Measurements from ENCODE around the gene RAB44.

The RAB44 gene

GRCh38 chr6:36669002-36669401 lies 28.6 kb upstream of the RAB44 start:
- no peak for DNase-seq (ENCODE audit: low spot score)

DNA sequence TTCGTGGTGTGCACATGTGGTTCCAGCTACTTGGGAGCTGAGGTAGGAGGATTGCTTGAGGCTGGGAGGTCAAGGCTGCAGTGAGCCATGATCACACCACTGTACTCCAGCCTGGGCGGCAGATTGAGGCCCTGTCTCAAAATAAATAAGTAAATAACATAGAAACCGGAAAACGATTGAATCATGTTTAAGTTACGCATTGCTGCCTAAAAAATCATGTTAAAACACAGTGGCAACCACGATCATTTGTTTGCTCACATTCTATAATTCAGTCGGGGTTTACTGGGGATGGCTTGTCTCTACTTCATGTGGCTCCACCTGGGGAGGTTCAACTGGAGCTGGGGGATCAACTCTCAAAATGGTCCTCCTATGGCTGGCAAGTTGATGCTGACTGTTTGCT lies 27.4 kb upstream of the RAB44 start:
- no peak for DNase-seq (ENCODE audit: low spot score)

- no peak for DNase-seq (ENCODE audit: low spot score)
These were observed 25.8 kb upstream of the RAB44 start for GRCh38 chr6:36671687-36672375.

DNA sequence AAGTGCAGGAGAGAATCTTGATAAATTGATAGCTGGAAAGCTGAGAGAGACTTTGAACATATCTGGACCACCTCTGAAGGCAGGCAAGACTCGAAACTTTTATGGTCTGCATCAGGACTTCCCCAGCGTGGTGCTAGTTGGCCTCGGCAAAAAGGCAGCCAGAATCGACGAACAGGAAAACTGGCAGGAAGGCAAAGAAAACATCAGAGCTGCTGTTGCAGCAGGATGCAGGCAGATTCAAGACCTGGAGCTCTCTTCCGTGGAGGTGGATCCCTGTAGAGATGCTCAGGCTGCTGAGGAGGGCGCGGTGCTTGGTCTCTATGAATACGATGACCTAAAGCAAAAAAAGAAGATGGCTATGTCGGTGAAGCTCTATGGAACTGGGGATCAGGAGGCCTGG lies 23.7 kb upstream of the RAB44 start:
- no peak for DNase-seq (ENCODE audit: low spot score)

DNA sequence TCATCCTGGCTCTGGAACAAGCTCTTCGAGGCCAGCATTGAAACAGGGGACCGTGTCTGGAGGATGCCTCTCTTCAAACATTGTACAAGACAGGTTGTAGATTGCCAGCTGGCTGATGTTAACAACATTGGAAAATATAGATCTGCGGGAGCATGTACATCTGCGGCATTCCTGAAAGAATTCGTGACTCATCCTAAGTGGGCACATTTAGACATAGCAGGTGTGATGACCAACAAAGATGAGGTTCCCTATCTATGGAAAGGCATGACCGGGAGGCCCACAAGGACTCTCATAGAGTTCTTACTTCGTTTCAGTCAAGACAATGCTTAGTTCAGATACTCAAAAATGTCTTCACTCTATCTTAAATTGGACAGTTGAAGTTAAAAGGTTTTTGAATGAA lies 22.7 kb upstream of the RAB44 start:
- DNase-seq (ENCODE audit: low spot score), result no peak

- DNase-seq (ENCODE audit: low spot score), result peak; percentile 35
These were observed 21.2 kb upstream of the RAB44 start for GRCh38 chr6:36676141-36677058.

DNA sequence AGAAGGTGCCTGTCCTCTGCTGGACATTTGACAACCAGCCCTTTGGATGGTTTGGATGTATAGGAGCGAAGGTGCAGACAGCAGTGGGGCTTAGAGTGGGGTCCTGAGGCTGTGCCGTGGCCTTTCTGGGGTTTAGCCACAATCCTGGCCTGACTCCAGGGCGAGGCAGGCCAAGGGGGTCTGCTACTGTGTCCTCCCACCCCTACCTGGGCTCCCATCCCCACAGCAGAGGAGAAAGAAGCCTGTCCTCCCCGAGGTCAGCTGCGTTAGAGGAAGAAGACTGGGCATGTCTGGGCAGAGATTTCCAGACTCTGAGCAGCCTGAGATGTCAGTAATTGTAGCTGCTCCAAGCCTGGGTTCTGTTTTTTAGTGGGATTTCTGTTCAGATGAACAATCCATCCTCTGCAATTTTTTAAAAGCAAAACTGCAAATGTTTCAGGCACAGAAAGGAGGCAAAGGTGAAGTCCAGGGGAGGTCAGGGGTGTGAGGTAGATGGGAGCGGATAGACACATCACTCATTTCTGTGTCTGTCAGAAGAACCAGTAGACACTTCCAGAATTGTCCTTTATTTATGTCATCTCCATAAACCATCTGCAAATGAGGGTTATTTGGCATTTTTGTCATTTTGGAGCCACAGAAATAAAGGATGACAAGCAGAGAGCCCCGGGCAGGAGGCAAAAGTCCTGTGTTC lies 20.4 kb upstream of the RAB44 start:
- DNase-seq (ENCODE audit: low spot score), result no peak

- no peak for DNase-seq (ENCODE audit: low spot score)
These were observed 19.7 kb upstream of the RAB44 start for GRCh38 chr6:36677753-36678487.

- peak; percentile 78 for DNase-seq (ENCODE audit: low spot score)
These were observed 19.1 kb upstream of the RAB44 start, which contains the start of gene CDKN1A for GRCh38 chr6:36678488-36679042. Gene CDKN1A (plus strand): TSS chr6:36678714. CDS start chr6:36684102, 5,388 bp downstream.

- no peak for DNase-seq (ENCODE audit: low spot score)
These were observed 18.4 kb upstream of the RAB44 start for GRCh38 chr6:36679043-36679833.

DNA sequence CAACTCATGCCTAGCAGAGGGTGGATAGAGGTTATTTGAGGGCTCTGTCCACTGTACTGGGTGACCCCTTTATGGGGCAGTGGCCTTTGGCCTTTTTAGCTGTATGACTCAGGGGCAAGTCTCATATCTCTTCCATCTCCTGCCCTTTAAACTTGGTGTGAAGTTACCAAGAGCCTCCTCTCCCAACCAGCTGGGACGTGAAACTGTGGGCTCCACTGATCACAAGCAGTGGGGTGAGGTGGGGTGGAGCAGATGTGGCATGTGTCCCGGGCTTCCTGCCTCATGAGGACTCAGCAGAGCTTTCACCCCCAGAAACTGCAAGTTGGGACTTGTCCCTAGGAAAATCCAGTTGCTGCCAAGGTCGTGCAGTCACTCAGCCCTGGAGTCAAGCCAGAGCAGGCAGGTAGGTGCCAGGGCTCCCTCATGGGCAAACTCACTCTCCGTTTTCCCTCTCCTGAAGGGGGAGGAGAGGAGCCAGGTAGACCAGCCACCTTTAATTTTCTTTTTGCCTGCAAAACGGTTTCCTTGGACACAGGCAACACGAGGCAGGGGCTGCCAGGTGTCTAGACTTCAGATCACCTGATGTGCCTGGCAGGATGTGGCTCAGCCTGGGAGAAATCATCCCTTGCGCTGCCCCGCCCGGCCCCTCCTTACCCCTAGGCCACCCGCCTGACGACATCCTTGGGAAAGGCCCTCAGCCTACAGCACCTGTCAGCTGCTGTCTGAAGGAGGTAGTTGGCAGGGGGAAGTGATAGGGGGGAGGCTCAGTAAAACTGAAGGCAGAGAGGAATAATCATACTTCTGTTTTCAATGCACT lies 15.1 kb upstream of the RAB44 start:
- peak; percentile 79 for DNase-seq (ENCODE audit: low spot score)

GRCh38 chr6:36683145-36683655 lies 14.4 kb upstream of the RAB44 start:
- DNase-seq (ENCODE audit: low spot score), result no peak

DNA sequence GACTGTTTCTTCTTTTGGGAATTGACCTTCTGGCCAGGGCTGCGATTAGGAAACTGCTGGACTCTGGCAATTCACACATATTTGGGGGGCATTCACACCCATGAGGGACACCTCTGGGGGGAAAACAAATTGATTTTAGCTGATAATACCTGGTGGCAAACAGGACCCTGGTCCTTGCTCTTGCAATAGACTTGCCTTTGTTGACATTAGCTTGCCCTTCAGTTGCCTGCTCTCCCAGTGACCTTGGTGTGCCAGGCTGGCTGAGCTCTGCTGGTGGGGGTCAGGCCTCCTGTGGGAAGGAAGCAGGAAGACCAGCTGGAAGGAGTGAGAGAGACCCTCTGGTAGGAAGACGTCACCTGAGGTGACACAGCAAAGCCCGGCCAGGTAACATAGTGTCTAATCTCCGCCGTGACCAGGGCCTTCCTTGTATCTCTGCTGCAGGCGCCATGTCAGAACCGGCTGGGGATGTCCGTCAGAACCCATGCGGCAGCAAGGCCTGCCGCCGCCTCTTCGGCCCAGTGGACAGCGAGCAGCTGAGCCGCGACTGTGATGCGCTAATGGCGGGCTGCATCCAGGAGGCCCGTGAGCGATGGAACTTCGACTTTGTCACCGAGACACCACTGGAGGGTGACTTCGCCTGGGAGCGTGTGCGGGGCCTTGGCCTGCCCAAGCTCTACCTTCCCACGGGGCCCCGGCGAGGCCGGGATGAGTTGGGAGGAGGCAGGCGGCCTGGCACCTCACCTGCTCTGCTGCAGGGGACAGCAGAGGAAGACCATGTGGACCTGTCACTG lies 13.8 kb upstream of the RAB44 start:
- DNase-seq (ENCODE audit: low spot score), result no peak

GRCh38 chr6:36684447-36684812 lies 13.2 kb upstream of the RAB44 start:
- no peak for DNase-seq (ENCODE audit: low spot score)

GRCh38 chr6:36685166-36685924 lies 12.3 kb upstream of the RAB44 start:
- no peak for DNase-seq (ENCODE audit: low spot score)

GRCh38 chr6:36685926-36686667 lies 11.5 kb upstream of the RAB44 start:
- no peak for DNase-seq (ENCODE audit: low spot score)

Data from CD4-positive, alpha-beta T cell treated with Interleukin-2 at 100 ng/mL for 4 hours (primary cell).